GM21390 (cell line): ENCODE data around the gene PTGR1.
"Not testable (repeated sequence)": the region's sequence is repeated elsewhere in the genome, so short reads cannot be mapped to it uniquely, and the experiment has no call there.

Experiments used
- ATAC-seq: cut with Tn5 transposase; IDR thresholded peaks from one replicate; pipeline ENCODE4 v1.9.1; 2021; ENCODE audit not compliant: unreplicated experiment

The PTGR1 gene

DNA sequence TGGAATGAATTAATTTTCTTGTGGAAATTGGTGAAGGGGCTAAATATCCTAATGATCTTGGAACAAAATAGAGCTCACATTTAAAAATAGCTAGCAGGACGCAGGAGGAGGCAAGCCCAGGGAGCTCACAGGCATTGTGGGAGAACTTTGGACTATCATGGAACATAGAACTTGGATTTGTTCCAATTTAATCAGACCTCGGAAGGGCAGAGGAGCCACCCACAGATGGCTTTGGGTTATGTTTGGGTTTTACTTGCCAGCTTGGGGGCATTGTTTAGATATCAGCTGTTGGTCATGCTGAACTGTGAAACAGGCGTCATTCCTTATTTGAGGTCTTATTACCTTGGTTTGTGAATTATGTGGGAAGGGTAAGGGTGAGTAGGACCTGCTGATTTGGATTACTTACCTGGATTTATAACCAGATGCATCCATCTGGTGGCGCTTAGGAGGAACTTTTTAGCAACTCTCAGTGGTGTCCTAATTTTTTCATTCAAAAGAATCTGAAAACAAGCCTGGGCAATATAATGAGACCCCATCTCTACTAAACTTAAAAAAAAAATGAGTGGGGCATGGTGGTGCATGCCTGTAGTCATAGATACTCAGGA is 14.1 kb upstream of the PTGR1 start:
- ATAC-seq, result no peak

DNA sequence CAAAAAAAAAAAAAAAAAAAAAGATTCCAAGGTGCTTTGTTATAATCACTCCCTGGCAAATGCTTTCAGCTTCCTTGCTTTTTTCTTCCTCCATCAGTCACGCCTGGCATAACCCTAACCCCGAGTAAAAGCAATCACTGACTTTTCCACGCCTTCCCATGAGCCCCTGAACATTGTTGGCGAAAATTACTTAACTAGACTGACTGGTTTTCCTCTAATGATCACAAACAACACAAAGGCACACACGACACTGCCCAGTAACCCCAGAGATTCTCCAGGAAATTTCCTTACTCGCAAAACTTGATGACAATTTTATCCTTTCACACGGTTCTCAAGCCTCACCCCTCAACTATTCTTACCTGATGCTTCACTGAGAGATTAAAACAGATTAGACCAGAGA is 11.4 kb upstream of the PTGR1 start:
- ATAC-seq, result no peak

DNA sequence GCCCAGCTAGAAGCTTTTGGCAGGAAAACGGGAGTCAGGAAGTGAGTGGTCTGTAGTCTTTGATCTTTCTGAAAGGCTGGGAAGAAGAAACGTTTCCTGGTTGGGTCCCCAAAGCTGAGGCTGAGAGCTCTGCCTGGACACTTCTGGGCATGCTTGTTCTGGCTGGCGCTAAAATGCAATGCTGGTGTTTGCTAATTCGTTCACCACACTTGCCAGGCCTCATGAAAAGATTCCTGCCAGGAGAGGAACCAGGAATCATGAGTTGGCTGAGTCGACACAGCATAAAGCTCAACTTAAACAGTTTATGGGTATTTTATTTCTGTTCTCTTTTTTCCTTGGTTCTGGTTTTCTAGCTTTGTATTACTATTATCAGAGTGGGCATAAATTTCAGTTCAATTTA is 10.7 kb upstream of the PTGR1 start:
- no peak for ATAC-seq

DNA sequence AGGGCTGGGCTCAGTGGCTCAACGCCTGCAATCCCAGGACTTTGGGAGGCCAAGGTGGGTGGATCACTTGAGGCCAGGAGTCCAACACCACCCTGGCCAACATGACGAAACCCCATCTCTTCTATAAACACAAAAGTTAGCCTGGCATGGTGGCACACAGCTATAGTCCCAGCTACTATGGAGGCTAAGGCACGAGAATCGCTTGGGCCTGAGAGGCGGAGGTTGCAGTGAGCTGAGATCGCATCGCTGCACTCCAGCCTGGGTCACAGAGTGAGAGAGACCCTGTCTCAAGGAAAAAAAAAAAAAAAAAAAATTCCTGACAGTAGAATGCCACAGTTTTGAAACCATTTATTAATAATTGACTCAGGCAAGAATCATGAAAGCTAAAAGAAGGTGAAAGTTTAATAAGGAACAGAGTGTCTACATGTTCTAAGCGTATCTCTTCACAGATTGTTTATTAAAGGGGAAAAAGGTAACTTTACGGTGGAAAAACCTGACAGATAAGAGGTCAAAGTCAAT is 5.7 kb upstream of the PTGR1 start:
- no peak for ATAC-seq

DNA sequence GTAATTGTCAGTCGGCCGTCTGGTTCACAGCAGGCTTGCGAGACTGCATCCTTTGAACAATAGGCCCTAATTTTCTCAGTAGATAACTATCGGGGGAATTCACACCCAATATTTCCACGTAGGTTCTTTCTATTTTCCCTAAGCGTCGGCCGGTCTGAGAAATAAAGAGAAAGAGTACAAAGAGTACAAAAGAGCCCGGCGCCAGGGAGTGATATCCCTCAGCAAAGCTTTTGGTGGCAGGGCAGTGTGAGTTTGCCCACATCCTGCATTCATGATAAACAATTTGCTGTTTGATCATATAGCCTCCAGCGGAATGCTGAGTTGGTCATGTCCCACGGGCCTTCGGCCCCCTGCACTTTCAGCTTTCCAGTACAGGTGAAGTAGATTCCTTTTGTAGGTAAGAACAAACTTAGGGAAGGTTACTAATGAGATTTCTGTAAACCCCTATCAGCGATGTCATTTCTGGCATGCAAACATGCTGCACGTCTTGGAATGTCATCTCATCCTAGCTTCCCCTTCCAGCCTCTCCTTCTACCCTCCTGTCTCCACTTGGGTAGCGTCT is 4.7 kb upstream of the PTGR1 start:
- ATAC-seq, result no peak

DNA sequence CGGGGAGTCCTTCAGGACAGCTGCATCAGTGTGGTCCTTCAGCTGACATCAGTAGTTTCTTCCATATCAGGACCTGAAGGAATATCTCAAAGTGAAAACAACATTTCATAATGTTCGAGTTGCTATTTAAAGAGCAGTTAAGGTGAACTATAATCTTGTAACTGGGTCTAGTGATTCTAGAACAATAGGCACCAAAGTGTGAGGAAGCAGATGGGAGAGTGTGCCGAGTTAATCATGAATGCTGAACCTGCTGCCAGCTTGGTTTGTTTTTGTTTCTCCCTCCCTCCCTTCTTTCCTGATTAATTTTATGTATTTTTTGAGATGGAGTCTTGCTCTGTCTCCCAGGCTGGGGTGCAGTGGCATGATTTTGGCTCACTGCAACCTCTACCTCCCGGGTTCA is 3.6 kb upstream of the PTGR1 start:
- no peak for ATAC-seq

DNA sequence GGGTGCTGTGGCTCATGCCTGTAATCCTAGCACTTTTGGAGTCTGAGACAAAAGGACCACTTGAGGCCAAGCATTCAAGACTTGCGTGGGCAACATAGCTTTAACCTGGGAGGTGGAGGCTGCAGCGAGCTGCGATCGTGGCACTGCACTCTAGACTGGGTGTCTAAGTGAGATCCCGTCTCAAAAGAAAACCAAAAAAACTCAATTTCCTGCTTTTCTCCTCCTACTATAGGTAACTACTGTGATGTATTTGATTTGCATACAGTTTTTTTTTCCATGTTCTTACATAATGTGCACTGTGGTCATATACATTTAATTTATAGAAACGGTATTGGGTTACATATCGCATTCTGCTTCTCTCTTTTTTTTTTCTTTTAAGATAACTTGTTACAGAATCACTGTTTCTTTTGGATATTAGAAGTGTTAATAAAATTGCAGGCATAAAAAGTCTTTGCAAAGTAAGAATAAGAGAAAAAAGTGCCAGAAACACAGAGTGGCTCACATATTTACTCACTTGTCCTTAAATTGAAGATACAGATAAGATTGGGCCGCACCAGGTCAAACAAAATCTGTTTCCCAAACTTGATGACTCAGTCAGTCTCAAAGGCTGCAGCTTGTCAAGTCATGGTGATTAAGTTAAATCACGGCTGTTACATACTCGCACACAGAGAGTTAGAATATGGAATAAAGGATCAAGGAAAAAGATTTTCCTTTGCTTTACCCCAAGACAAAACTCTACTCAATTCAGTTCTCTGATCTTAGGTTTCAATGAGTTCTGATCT is 2.0 kb upstream of the PTGR1 start:
- no peak for ATAC-seq

DNA sequence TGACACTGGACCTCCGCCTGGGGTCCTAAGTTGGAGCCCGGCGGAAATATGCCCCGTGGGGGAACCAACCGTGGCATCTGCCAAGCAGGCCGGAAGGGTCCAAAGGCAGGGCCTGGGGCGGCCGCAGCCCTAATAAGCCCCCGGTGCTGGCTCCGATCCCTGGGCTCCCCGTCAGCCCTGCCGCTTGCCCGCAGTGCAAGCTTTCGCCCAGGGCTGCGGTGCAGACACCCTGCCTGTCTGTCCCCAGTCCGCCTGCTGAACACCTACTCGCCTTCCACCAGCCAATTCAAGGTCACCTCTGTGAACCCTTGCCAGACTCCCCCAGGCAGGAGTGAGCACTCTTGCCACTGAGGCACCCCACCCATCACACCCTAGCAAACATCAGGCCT is 502 bp upstream of the PTGR1 start:
- ATAC-seq, result no peak

DNA sequence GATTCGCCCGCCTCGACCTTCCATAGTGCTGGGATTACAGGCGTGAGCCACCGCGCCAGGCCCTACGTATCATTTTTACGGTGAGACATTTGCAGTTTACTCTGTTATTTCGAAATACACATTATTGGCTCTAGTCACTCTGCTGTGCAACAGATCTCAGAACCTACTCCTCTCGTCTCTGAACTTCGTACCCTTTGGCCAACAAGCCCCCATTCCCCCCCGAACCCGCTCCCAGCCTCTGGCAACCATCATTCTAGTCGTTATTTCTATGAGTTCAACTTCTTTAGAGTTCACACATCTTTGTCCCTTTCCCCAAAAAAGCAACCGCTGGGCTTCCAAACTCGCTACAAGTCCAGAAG is 735 bp downstream of the PTGR1 start:
- peak; percentile 22 for ATAC-seq

DNA sequence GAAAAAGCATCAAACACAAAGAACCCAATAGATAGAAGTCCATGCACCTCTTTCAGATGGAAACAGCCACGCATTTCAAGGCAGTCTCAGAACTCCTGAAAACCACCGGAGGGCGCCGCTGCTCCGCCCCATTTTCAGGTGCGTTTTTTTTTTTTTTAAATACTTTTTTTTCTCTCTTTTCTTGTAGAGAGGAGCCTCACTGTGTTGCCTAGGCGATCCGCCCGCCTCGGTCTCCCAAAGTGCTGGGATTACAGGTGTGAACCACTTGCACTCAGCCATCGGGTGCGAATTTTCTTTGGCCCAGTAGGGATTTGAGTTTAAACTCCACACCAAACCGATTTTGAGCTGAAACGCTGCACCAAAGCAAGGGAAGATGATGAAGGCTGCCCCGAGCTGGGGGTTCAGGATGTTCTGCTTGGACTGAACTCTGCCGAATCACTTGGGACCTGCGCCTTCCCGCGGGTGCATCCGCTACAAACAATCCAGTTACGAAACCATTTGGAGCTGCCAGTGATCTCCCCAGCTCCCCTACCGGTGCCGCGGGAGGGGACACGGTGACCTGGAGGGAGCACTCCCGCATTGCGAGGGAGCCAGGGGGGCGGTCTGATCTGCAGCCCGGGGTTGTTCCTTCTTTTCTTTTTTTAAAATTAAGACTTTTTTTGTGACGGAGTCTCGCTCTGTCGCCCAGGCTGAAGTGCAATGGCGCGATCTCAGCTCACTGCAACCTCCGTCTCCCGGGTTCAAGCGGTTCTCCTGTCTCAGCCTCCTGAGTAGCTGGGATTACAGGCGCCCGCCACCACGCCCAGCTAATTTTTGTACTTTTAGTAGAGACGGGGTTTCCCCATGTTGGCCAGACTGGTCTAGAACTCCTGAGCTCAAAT is 1.4 kb downstream of the PTGR1 start:
- peak; percentile 53 for ATAC-seq

DNA sequence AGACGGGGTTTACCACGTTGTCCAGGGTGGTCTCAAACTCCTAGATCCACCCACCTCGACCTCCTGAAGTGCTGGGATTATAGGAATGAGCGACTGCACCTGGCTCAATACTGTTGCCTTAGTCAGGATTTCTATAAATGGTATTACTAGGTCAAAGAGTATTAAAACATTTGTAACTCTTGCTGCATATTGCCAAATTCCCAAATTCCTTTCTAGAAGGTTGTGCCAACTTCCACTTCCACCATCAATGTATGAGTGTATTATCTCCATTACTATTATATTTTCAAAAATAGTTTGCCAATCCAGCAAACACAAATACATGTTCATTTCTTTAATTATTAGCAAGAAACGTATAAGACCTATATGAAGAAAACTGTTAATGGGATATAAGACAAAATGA is 10.6 kb downstream of the PTGR1 start:
- ATAC-seq, result no peak

DNA sequence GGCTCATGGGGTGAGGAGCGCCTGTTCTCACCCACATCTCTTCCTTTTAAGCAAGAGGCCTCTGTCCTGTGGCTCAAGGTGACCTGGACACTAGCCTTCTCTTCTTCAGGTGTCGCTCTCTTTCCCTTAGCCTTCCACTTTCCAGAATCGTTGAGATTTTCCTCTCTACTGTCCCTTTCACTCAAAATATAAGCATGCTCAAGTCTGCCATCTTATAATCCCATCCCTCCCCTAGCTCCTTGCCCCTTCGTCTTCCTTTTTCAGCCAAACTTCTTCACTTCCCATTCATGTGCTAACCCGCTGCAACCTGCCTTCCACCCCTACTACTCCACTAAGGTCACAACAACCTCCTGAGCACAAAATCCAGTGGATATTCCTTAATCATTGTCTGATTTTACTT is 13.1 kb downstream of the PTGR1 start:
- no peak for ATAC-seq

DNA sequence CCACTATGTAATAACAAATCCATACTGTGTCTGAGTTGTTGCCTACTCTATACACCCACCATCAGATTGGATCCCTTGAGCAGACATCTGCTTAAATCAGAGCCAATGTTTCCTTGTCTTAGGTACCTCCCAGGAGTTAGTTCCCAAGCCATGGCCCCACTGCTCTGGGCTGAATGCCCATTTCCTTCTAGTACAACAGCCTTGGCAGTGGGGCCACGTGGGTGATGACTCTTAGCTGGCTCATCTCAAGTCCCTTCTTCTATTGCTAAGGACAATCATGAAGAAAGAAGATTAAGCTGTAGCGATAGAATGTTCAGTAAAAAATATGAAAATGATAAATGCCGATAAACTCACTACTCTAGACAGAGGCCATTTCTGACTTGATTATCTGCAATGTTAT is 16.6 kb downstream of the PTGR1 start:
- no peak for ATAC-seq

DNA sequence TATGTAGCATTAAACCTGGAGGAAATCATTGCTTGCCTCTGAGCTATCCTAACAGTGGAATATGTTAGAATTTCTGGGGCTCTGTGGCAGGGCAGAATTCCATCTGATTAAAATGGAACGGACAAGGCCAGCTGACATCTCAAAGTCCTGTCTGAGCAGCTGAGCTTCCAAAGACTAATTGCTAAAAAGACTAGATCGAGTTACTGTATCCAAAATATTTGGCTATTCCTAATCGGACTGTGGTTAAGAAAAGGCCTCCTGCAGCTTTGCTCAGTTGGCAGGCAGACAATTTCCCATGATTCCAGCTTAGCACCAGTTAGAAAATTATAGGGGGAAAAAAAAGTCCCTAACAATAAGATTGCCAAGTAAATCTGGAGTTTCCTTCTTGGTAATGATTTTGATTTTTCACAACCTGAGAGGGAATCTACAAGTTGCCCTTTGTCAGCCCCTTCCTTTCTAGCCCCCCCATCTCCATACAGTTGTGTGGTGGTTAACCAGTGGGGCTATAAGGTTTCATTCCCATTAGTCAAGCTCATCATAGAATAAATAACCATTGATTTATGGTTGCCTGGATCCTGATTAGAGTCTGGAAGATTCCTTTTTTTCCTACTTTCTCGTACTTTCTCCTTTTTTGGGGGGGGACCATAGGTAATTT is 26.4 kb downstream of the PTGR1 start:
- no peak for ATAC-seq

DNA sequence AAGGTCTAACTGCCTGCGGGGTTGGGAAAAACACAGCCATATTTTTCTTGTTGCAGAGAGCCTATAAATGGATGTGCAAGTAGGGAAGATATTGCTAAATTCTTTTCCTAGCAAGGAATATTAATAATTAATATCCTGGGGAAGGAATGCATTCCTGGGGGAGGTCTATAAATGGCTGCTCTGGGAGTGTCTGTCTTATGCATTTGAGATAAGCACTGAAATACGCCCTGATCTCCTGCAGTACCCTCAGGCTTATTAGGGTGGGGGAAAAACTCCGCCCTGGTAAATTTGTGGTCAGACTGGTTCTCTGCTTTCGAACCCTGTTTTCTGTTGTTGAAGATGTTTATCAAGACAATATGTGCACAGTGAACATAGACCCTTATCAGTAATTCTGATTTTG is 31.3 kb downstream of the PTGR1 start:
- not testable (repeated sequence) for ATAC-seq

DNA sequence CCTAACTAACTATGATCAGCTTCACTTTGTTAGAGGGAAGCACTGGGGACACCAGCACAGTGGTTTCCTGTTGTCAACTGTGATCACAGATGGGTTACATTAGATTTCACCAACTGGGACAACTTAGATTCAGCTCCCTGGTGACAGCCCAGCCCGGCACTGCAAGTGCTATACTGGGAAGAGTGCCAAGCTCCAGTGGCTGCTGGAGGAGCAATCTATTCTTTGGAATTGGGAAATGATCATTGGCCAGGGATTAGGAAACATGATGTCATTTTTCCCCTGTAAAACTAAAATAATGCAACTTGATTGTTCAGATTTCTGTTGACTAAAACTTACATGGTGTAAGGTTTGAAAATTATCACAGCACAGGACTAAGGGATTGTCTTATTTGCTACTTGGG is 33.2 kb downstream of the PTGR1 start:
- ATAC-seq, result no peak

DNA sequence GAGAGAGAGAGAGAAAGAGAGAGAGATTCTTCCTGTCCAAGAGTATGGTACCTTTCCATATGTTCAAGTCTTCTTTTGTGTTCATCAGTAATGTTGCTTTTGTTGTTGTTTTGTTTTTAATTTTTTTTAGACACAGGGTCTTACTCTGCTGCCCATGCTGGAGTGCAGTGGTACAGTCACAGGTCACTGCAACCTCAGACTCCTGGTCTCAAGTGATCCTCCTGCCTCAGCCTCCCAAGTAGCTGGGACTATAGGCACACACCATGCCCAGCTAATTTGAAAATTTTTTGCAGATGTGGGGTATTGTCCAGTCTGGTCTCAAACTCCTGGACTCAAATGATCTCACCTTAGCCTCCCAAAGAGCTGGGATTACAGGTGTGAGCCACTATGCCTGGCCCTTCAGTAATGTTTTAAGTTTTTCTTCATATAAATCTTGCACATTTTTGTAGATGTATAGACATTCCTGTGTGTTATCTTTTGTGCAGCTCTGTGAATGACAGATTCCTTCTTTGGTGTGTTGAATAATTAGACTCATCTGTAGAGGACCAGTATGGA is 38.2 kb downstream of the PTGR1 start:
- ATAC-seq, result no peak

DNA sequence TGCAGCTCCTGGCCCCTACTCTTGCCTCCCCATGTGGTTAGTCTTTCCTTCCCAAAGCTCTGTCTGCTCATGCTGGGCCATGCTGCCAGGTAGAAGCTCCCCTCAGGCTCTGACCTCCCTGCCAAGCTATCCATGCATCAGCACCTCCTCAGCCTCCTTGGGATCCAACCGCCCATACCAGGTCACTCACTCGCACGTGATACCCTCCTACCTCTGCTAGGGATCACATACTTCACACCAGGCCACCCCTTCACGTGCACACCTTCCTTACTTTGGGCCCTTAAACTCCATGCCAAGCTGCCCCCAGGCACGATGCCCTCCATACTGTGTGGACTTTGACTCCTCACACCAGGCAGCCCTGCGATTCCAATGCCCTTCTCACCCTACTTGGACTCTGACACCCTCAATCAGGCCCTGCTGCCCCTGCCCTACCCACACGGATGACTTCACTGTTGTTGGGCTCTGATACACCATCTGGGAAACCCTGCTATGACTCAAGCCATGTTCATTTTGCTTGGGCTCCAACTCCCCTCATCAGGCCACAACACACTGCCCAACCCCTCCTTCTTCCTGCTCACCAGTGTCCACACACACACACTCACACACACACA is 40.3 kb downstream of the PTGR1 start:
- ATAC-seq, result no peak

DNA sequence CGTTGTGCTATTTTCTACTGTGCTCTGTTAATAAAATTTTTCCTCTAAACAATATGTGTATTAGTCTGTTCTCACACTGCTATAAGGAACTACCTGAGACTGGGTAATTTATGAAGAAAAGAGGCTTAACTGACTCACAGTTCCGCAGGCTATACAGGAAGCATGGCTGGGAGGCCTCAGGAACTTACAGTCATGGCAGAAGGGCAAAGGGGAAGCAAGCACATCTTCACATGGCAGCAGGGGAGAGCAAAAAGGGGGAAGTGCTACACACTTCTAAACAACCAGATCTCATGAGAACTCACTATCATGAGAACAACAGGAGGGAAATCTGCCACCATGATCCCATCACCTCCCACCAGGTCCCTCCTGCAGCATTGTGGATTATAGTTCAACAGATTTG is 44.0 kb downstream of the PTGR1 start:
- not testable (repeated sequence) for ATAC-seq

DNA sequence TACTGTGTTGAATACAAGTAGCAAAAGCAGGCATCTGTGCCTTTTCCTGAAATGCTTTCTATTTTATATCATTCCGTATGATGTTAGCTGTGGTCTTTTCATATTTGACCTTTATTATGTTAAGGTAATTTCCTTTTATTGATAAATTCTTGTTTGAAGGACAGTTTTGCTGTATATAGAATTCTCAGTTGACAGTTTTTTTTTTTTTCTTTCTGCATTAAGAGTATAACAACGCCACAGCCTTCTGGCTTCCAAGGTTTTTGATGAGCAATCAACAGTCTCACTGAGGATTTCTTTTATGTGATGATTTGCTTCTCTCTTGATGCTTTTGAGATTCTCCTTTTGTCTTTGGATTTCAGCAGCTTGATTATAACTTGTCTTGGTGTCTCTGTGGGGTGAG is 50.8 kb downstream of the PTGR1 start:
- no peak for ATAC-seq
